Lower leg skin (tissue), 3 donors: ENCODE data around the gene GRID2.

Experiments
- CTCF ChIP-seq, 3 donors: fragments of 450-650 bp; IDR thresholded peaks; one replicate each; pipeline ENCODE4 v1.5.1; 2016; ENCODE audit warnings: antibody characterized with exemption in 3 of 3, mild to moderate bottlenecking in 3 of 3, moderate library complexity in 2 of 3
- POLR2A ChIP-seq, 2 donors: fragments of 450-650 bp; IDR thresholded peaks; one replicate each; pipeline ENCODE4 v1.6.1; 2016 to 2017; ENCODE audit warnings: antibody characterized with exemption in 2 of 2, mild to moderate bottlenecking in 1 of 2, moderate library complexity in 1 of 2

GRCh38 chr4:93760284-93760683 is 1456.5 kb downstream of the GRID2 start:
- no peak for TF ChIP-seq POLR2A (IDR thresholded peaks at IDR 0.05)
- no peak for TF ChIP-seq CTCF (IDR thresholded peaks at IDR 0.05)
